Hematopoietic multipotent progenitor cell (in vitro differentiated cells): ENCODE data around the gene TMEM9. TPM values are rescaled to one million over a fixed set of nuclear protein-coding genes. Genes with fewer than 3 reads are reported as not detected.
A peak's percentile ranks its signal among the peaks of the same experiment; 100 is the strongest.

Experiments
- DNase-seq, 3 donors: peaks; one replicate each; pipeline ENCODE4 v3.0.0-alpha.2; 2011 to 2015; ENCODE audit warnings: low read depth in 2 of 3, low spot score in 2 of 3
- total RNA-seq: library from RNA; depleted of rRNA; stranded (reverse); fragments of >200 nt; gene quantifications from one replicate; pipeline ENCODE4 v1.2.3, GENCODE V29; 2012

TMEM9 gene
- total RNA-seq = 70.3 TPM

DNA sequence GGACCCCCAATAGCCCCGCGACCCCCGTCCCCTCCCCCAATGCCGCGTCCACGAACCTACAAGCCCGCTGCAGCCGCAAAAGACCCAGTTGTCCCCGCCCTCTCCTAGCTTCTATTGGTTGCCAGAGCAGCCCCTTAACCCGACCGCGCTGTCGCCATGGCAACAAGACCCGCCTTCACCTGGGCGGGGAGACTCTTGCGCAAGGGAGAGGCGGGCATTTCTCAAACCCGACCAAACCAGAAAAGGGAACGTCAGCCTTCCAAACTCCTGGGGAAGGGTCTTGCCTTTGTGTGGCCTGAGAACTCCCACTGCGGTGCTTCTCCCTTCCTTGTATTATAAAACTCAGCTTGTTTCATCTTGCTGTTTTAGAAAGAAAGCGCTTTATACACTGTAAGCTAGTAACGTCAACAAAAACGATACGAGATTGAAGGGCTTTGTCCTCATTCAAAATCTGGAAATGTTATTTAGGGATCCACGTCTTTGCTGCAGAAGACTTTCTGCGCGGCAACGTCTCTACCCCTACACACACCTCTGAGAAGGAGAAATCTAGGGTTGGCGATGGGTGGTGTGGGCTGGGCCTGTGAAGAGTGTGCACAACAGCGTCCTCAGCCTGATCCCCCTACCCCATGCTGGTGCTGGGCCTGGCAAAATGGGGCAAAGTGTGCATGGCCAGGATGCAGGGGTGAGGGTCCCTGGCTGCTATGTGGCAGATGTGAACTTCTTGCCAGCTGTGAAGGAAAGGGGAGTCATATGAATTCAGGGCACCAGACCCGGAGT, at the start of gene TMEM9:
Gene TMEM9, minus strand, starts transcription at position 86 of the 777 bp plus-strand sequence. CDS start 551 bp downstream, outside the sequence.
- peak; percentile 92 to 98 (median 95) for DNase-seq

DNA sequence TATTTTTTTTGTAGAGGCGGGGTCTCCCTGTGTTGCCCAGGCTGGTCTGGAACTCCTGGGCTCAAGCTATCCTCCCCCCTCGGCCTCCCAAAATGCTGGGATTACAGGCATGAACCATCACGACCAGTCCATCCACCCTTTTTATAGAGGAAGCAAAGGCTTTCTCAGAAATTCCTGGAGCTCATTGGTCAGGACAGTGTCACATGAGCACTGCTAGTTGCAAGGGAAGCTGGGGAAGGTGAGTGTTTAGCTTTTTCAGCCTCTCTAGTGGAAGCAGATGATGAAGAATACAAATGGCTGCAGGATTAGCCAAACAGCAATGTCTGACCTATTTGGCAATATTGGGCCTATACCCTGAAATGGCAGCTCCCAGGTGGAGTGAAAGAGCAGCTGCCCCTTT, 44.3 kb upstream of the TMEM9 start:
- DNase-seq = no peak

- DNase-seq = no peak
Measured at GRCh38 chr1:201194046-201194445, 39.8 kb upstream of the TMEM9 start.

DNA sequence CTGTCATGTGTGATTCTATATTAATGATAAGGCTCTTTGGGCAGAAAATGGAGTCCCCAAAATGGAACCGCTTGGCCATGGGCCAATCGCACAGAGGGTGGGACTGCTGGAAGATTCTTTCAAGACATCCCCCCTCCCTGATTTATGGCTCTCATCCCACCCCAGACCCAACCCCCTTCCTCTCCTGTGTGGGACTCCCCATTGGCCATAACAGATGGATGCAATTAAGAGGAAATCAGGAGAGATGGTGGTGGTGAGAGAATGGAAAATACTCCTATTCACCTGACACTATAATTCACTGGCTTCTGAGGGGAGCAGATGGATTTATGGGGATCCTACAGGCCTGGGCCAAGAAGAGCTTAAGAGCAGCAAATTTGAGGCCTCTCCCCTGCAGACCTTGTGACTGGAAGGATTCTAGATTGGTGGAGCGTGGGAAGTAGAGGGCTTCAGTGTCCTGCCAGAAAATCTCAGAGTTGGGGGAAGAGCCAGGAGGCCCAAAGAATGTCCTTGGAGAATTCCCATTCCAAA, 38.1 kb upstream of the TMEM9 start:
- no peak for DNase-seq

- no peak for DNase-seq
Measured at GRCh38 chr1:201191653-201192260, 37.5 kb upstream of the TMEM9 start.

GRCh38 chr1:201190624-201191051, 36.4 kb upstream of the TMEM9 start, which contains the start of gene IGFN1:
IGFN1 (plus strand) TSS chr1:201190824; CDS start chr1:201193294, 2,470 bp downstream.
- no peak for DNase-seq

GRCh38 chr1:201190005-201190404, 35.7 kb upstream of the TMEM9 start:
- DNase-seq = no peak

DNA sequence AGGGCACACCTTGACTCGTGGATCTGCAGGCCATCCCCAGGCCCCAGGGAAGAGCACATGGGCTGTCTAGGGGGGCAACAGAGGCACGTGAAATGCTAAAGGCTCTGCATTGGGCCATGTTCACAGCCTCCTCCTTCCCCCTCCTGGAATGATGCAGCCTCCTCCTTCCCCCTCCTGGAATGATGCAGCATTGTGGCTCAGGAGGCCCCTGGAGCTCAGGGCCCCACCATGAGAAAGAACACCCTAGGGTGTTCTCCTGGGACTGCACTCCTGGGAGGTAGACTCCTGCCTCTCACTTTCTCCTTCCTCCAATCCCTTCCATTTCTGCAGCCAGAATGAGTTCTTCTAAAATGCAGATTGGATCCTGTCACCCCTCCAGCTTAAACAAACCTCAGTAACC, 34.8 kb upstream of the TMEM9 start:
- DNase-seq = no peak

- no peak for DNase-seq
Measured at GRCh38 chr1:201186192-201186591, 31.9 kb upstream of the TMEM9 start.

- no peak for DNase-seq
Measured at GRCh38 chr1:201185527-201186128, 31.4 kb upstream of the TMEM9 start.

GRCh38 chr1:201185123-201185453, 30.8 kb upstream of the TMEM9 start:
- DNase-seq = no peak

DNA sequence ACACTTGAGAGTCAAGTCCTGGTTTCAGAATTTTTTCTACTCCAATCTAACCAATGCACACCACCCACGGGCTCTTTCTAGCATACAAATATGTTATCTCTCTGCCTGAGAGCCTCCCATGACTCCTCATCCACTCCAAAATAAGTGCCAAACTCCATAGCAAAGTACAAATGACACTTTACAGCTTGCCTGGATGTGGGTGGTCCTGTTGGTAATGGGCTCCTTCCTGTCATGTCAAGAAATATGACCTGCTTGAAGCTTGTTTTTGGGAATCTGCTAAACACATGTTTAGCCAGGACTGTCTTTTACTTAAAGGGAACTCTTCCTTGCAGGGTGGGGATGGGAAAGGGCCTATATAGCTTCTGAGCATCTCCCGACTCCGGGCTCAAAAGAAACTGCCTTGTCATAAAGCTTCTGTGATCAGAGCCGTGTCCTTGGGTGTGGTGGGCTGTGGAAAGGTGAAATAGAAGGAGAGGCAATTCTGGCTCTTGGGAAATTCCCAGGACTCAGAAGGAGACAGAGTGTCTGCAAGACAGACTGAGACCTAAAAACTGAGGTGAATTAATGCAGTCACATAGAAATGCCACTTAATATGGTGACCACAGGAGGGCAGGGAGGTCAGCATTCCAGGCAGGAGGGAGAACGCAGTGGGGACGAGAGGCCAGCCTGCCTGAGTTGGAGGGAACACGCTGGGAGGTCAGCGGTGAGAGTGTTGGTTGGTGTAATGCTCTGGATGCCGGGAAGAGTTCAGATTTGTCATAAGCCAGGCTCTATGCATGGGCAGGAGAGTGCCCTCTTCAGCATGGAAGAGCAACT, 30.2 kb upstream of the TMEM9 start:
- DNase-seq = peak in 2 of 3 donors; percentile 5 to 31

DNA sequence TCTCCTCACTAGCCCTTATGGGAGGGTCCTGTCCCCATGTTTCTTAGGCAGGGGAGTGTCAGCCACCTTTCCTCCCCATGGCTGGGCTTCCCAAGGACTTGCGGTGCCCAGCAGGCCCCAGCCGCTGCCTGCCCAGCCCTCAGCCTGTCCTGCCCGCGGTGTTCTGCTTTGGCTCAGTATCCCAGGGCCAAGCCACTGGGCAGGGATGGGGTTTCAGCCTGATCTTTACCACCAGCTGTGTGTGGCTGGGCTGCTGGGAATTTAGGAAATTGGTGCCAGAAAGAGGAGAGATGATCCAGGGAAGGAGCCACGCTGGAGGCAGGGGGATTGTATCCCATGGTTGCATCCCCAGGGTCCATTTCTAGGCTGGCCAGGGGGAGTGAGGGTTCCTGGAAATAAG, 29.5 kb upstream of the TMEM9 start:
- no peak for DNase-seq

GRCh38 chr1:201183209-201183608, 28.9 kb upstream of the TMEM9 start:
- DNase-seq = no peak

DNA sequence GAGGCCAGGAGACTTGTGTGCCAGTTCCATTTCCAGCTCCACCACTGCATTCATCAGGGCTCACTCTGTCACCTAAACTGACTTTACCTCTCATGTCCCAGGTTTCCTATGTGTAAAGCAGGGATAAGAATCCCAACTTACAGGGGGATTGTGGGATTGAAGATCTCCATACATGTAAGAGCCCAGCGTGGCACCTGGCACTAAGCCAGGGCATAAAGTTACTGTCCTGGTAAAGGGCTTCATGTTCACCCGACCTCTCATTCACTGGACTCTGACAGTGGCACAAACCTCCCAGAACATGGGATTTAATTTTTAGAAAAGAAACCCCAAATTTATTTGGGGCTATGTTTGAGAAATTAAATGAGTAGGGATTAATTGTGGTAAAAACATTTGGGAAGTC, 27.5 kb upstream of the TMEM9 start:
- DNase-seq = no peak

GRCh38 chr1:201181323-201181722, 27.0 kb upstream of the TMEM9 start:
- DNase-seq = no peak

- no peak for DNase-seq
Measured at GRCh38 chr1:201180901-201181300, 26.6 kb upstream of the TMEM9 start.

DNA sequence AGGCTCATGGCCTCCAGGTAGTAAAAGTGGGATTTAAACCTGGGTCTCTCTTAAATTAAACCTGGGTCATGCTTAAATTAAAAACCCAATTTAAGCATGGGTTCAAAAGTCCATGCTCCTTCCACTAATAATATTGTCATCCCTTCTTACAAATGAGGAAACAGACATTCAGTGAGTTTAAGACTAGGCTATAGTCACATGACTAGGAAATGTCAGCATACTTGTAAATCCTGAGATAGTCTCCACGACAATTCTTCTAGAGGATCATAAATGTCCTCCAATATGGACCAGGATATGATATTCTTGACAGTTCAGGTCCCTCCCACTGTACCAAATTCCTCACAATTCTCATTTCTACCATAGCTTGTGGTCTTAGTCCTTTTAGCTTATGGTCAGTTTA, 25.9 kb upstream of the TMEM9 start:
- no peak for DNase-seq

DNA sequence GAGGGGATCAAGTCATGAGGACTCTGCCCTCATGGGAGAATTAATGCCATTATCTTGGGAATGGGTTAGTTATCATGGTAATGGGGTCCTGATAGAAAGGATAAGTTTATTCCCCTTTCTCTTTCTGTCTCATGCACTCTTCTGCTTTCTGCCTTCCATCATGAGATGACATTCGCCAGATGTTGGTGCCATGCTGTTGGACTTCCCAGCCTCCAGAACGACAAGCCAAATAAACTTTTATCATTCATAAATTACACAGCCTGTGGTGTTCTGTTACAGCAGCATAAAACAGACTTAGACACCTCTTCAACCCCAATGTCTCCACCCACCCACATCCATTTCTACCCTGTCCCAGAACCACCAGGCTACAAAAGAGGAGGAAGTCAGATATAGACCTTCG, 24.4 kb upstream of the TMEM9 start:
- no peak for DNase-seq

GRCh38 chr1:201176940-201177339, 22.7 kb upstream of the TMEM9 start:
- no peak for DNase-seq
